SU-DHL-6 (cell line): ENCODE data around the gene MED27.

ENCODE experiments used
- H2AFZ ChIP-seq: fragments of 200-600 bp; sonication (generic); 2 replicates; pipeline ENCODE4 v1.6.1; 2014; ENCODE audit warnings: low read depth, mild to moderate bottlenecking, moderate library complexity, mixed read lengths, antibody characterized with exemption, low read length; ENCODE audit not compliant: severe bottlenecking
- H3F3A ChIP-seq: fragments of 200-600 bp; shearing (Covaris generic); 2 replicates; pipeline ENCODE4 v1.6.0; 2016; ENCODE audit warnings: antibody characterized with exemption, mild to moderate bottlenecking; ENCODE audit not compliant: insufficient read depth
- H3K27ac ChIP-seq: fragments of 200-600 bp; sonication (generic); 2 replicates; pipeline ENCODE4 v1.5.1; 2016; ENCODE audit warnings: low read depth, mild to moderate bottlenecking, low read length, moderate library complexity, mixed read lengths
- H3K27me3 ChIP-seq: fragments of 200-600 bp; sonication (generic), shearing (Covaris generic); 2 replicates; pipeline ENCODE4 v1.6.0; 2014; ENCODE audit warnings: mild to moderate bottlenecking, low read length
- H3K36me3 ChIP-seq: fragments of 200-600 bp; sonication (generic); 2 replicates; pipeline ENCODE4 v1.6.1; 2014; ENCODE audit warnings: mild to moderate bottlenecking, low read length, mixed read lengths
- H3K4me2 ChIP-seq: fragments of 300-600, 200-600 bp; shearing (Covaris generic), sonication (generic); 2 replicates; pipeline ENCODE4 v1.6.0; 2014; ENCODE audit warnings: low read length, low read depth, mild to moderate bottlenecking; ENCODE audit not compliant: poor library complexity, severe bottlenecking
- H3K4me3 ChIP-seq: fragments of 200-600 bp; sonication (generic); 2 replicates; pipeline ENCODE4 v1.5.1; 2014; ENCODE audit warnings: antibody characterized with exemption, low read length, mild to moderate bottlenecking, mixed read lengths; ENCODE audit not compliant: insufficient read depth, poor library complexity, severe bottlenecking
- H3K79me2 ChIP-seq: fragments of 200-600 bp; sonication (generic); 2 replicates; pipeline ENCODE4 v1.6.1; 2014; ENCODE audit warnings: mild to moderate bottlenecking, low read length, moderate library complexity; ENCODE audit not compliant: insufficient read depth
- H3K9ac ChIP-seq: fragments of 200-600 bp; sonication (generic); 2 replicates; pipeline ENCODE4 v1.7.0; 2014; ENCODE audit warnings: mild to moderate bottlenecking, low read length
- H3K9me2 ChIP-seq: fragments of 200-600 bp; sonication (generic); replicated peaks from 2 replicates; pipeline ENCODE4 v1.6.1; 2014; ENCODE audit warnings: low read length; ENCODE audit not compliant: insufficient read depth
- H3K9me3 ChIP-seq: fragments of 200-600 bp; sonication (generic); 2 replicates; pipeline ENCODE4 v1.6.1; 2014; ENCODE audit warnings: low read length, mixed read lengths; ENCODE audit not compliant: insufficient read depth
- H4K20me1 ChIP-seq: fragments of 200-600 bp; sonication (generic); 2 replicates; pipeline ENCODE4 v1.6.1; 2014; ENCODE audit warnings: low read depth, mild to moderate bottlenecking, antibody characterized with exemption, low read length, moderate library complexity, mixed read lengths
- CTCF ChIP-seq: fragments of 200-600 bp; sonication (generic); IDR thresholded peaks from one replicate; pipeline ENCODE4 v1.5.1; 2017; ENCODE audit warnings: antibody characterized with exemption, mild to moderate bottlenecking, low read length, moderate library complexity; ENCODE audit not compliant: insufficient read depth, poor library complexity, severe bottlenecking
- EZH2phosphoT487 ChIP-seq: fragments of 200-600 bp; sonication (generic), shearing (Covaris generic); conservative IDR thresholded peaks from 2 replicates; pipeline ENCODE4 v1.6.1; 2018; ENCODE audit warnings: mild to moderate bottlenecking, antibody characterized with exemption, low read length, moderate library complexity, mixed read lengths

The MED27 gene

GRCh38 chr9:132008184-132008803, 71.4 kb downstream of the MED27 start:
- H3K27me3 ChIP-seq = no peaks in the 10 kb centered on the region
- H3K9me2 ChIP-seq = no peaks in the 10 kb centered on the region
- no peaks in the 10 kb centered on the region for H4K20me1 ChIP-seq
- no peak overlapping the region for H3K9ac ChIP-seq
- H2AFZ ChIP-seq = no peak overlapping the region
- no peak for TF ChIP-seq EZH2phosphoT487
- no peak for TF ChIP-seq CTCF
- no peak overlapping the region for H3K4me3 ChIP-seq
- H3K79me2 ChIP-seq = no peaks in the 10 kb centered on the region
- no peak overlapping the region for H3K4me2 ChIP-seq
- no peaks in the 10 kb centered on the region for H3K9me3 ChIP-seq
- no peaks in the 10 kb centered on the region for H3F3A ChIP-seq
- no peak overlapping the region for H3K27ac ChIP-seq
- no peaks in the 10 kb centered on the region for H3K36me3 ChIP-seq

- Histone ChIP-seq H3K9me3 (no peaks in the 10 kb centered on the region), H2AFZ (no peak overlapping the region), H3K9ac (no peak overlapping the region), H3K27me3 (no peaks in the 10 kb centered on the region), H3K9me2 (no peaks in the 10 kb centered on the region), H3K79me2 (no peaks in the 10 kb centered on the region), H3K36me3 (no peaks in the 10 kb centered on the region), H3K4me2 (no peak overlapping the region), H3K27ac (no peak overlapping the region), H3F3A (no peaks in the 10 kb centered on the region), H4K20me1 (no peaks in the 10 kb centered on the region), H3K4me3 (no peak overlapping the region)
- no peak for TF ChIP-seq EZH2phosphoT487
- no peak for TF ChIP-seq CTCF
Observed at GRCh38 chr9:132007371-132008025, 72.2 kb downstream of the MED27 start.

DNA sequence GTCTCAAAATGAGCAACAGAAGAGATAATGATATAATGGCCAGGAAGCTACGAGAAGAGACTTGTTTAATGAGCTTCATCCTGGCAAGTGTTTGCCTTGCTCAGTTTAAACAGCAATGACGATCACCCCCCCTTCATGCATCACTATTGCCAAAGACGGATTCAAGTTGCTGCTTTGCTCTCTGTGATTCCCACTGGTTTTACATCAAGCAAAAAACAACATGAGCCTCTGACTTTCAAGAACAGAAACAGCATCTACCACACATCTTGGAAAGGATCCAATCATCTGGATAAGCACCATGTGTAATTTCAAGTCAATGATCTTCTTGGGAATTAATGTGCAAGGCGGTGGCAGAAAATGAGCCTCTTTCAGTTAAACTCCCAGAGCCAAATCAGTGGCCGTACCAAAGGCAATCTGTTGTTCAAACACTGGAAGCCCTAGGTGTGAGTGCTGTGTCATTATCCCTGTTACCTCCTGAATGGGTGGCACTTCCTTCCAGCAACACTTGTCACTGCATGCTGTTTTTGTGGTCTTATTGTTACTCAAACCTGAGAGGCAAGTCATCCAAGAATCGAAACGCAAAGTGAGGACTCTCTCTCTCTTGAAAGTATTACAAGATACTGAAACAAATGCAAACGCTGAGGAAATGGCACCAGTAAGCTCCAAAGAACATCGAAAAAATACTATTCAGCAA, 72.8 kb downstream of the MED27 start:
- Histone ChIP-seq H3K4me2 (no peak overlapping the region), H3K79me2 (no peaks in the 10 kb centered on the region), H3K27ac (no peak overlapping the region), H3K9me2 (no peaks in the 10 kb centered on the region), H3K9ac (no peak overlapping the region), H3K4me3 (no peak overlapping the region), H3K9me3 (no peaks in the 10 kb centered on the region), H3F3A (no peaks in the 10 kb centered on the region), H4K20me1 (no peaks in the 10 kb centered on the region), H3K27me3 (no peaks in the 10 kb centered on the region), H2AFZ (no peak overlapping the region), H3K36me3 (no peaks in the 10 kb centered on the region)
- TF ChIP-seq EZH2phosphoT487 (no peak), CTCF (no peak)
